Nucleus accumbens (tissue), 56 donors: ENCODE data around the gene ZNF410.
"Not testable (repeated sequence)": the region's sequence is repeated elsewhere in the genome, so short reads cannot be mapped to it uniquely, and the experiment has no call there.

Experiments
- DNase-seq, 56 donors: peaks; one replicate each; lab custom pipeline; 2025; lab: John Stamatoyannopoulos, UW

The ZNF410 gene

GRCh38 chr14:73886449-73887317, at the start of gene ZNF410:
TSS of gene ZNF410 (plus strand) at chr14:73886859. CDS start at chr14:73892176, 5,317 bp downstream.
- peak; percentile 52 to 93 (median 86) for DNase-seq

GRCh38 chr14:73838293-73839034, 48.2 kb upstream of the ZNF410 start:
- DNase-seq, result not testable (repeated sequence)

GRCh38 chr14:73842201-73842600, 44.5 kb upstream of the ZNF410 start:
- no peak for DNase-seq

- DNase-seq, result no peak
These were observed 43.8 kb upstream of the ZNF410 start for GRCh38 chr14:73842851-73843250.

GRCh38 chr14:73843296-73843695, 43.4 kb upstream of the ZNF410 start:
- no peak for DNase-seq

- no peak for DNase-seq
These were observed 39.7 kb upstream of the ZNF410 start for GRCh38 chr14:73846947-73847346.

- DNase-seq, result peak in 1 of 56 donors; percentile 29
These were observed 35.7 kb upstream of the ZNF410 start for GRCh38 chr14:73851000-73851399.

- DNase-seq, result peak; percentile 40 to 96 (median 89)
These were observed 34.9 kb upstream of the ZNF410 start, which contains the start of gene PTGR2 for GRCh38 chr14:73851567-73852382. TSS of gene PTGR2 (plus strand) at chr14:73851831. CDS start at chr14:73858863, 7,032 bp downstream.

- no peak for DNase-seq
These were observed 27.5 kb upstream of the ZNF410 start for GRCh38 chr14:73859145-73859544.

- DNase-seq, result no peak
These were observed 25.6 kb upstream of the ZNF410 start for GRCh38 chr14:73861073-73861472.

- DNase-seq, result no peak
These were observed 24.2 kb upstream of the ZNF410 start for GRCh38 chr14:73862480-73862879.

- no peak for DNase-seq
These were observed 23.4 kb upstream of the ZNF410 start for GRCh38 chr14:73863209-73863608.

- no peak for DNase-seq
These were observed 21.0 kb upstream of the ZNF410 start for GRCh38 chr14:73865534-73866113.

GRCh38 chr14:73869754-73870153, 16.9 kb upstream of the ZNF410 start:
- not testable (repeated sequence) for DNase-seq

GRCh38 chr14:73870525-73871235, 16.0 kb upstream of the ZNF410 start:
- no peak for DNase-seq

- no peak for DNase-seq
These were observed 13.0 kb upstream of the ZNF410 start for GRCh38 chr14:73873660-73874059.

GRCh38 chr14:73877790-73878189, 8.9 kb upstream of the ZNF410 start:
- no peak for DNase-seq

GRCh38 chr14:73878436-73878835, 8.2 kb upstream of the ZNF410 start:
- no peak for DNase-seq

- no peak for DNase-seq
These were observed 7.6 kb upstream of the ZNF410 start for GRCh38 chr14:73879027-73879426.
